ENCODE measurements around the gene LHFPL6.

GRCh38 chr13:39313721-39314120 lies 289.3 kb downstream of the LHFPL6 start:
- TF ChIP-seq CTCF (IDR thresholded peaks at IDR 0.05; ENCODE audit: low read depth, low read length) (no peak), MAX (IDR thresholded peaks at IDR 0.05; ENCODE audit: low read depth, low read length) (no peak)
